K562 (cell line): Measurements from ENCODE around the gene PDCD6IP. TPM values are rescaled to one million over a fixed set of nuclear protein-coding genes. Genes with fewer than 3 reads are reported as not detected.

Experiments used
- BCL6 ChIP-seq: fragments of 250-450 bp; sonication (Bioruptor Pico); IDR thresholded peaks from 2 replicates; pipeline ENCODE4 v1.4.0; 2020
- CBX1 ChIP-seq: sonication (generic); IDR thresholded peaks from 2 replicates; pipeline ENCODE4 v1.6.1; 2016; ENCODE audit warnings: antibody characterized with exemption, low read depth, mild to moderate bottlenecking
- CCAR2 ChIP-seq: fragments of 200-400 bp; formaldehyde crosslinking; IDR thresholded peaks from 2 replicates; pipeline ENCODE4 v1.6.1; 2017; ENCODE audit warnings: mild to moderate bottlenecking, low read depth, low read length
- CTBP1 ChIP-seq: fragments of 450-650 bp; IDR thresholded peaks from 2 replicates; pipeline ENCODE4 v1.6.1; 2016; ENCODE audit warnings: borderline replicate concordance
- E2F1 ChIP-seq: sonication (generic); formaldehyde crosslinking; IDR thresholded peaks from 2 replicates; pipeline ENCODE4 v1.8.1; 2023; ENCODE audit warnings: mild to moderate bottlenecking, missing genetic modification reagents, moderate library complexity
- GATA2 ChIP-seq: sonication (generic); formaldehyde crosslinking; IDR thresholded peaks from 2 replicates; pipeline ENCODE4 v1.4.0; 2020; ENCODE audit warnings: mild to moderate bottlenecking, missing genetic modification reagents
- GTF2F1 ChIP-seq: IDR thresholded peaks from 2 replicates; pipeline ENCODE4 v1.6.1; 2011; ENCODE audit warnings: low read depth, low read length, improper control_type of control experiment
- IFI16 ChIP-seq: fragments of 250-450 bp; sonication (Bioruptor Pico); IDR thresholded peaks from 2 replicates; pipeline ENCODE4 v2.1.2; 2022; ENCODE audit warnings: mild to moderate bottlenecking, inconsistent platforms
- KDM4B ChIP-seq, 2 experiments: fragments of 450-650 bp in 1 of 2; sonication (generic) in 1 of 2; IDR thresholded peaks; 2 replicates each; pipeline ENCODE4 v1.6.1; 2016 to 2017; ENCODE audit warnings: borderline replicate concordance in 2 of 2, antibody characterized with exemption in 1 of 2, low read depth in 1 of 2, mild to moderate bottlenecking in 1 of 2
- KLF10 ChIP-seq: fragments of 250-450 bp; sonication (Bioruptor Pico); IDR thresholded peaks from 2 replicates; pipeline ENCODE4 v1.6.1; 2021; ENCODE audit warnings: matching md5 sums
- L3MBTL2 ChIP-seq: fragments of 450-650 bp; IDR thresholded peaks from 2 replicates; pipeline ENCODE4 v1.6.1; 2016; ENCODE audit warnings: mild to moderate bottlenecking, moderate library complexity
- MAFK ChIP-seq: IDR thresholded peaks from 2 replicates; pipeline ENCODE4 v1.6.1; 2011; ENCODE audit warnings: low read length, improper control_type of control experiment
- MTA1 ChIP-seq: fragments of 450-650 bp; IDR thresholded peaks from 2 replicates; pipeline ENCODE4 v1.6.1; 2017; ENCODE audit warnings: borderline replicate concordance
- MYC ChIP-seq, 2 experiments: fragments of 250-450 bp in 1 of 2; sonication (Bioruptor Pico) in 1 of 2; IDR thresholded peaks; 2 replicates each; pipeline versions ENCODE4 v1.5.1 to v1.6.1; 2012 to 2021; ENCODE audit warnings: low read depth in 2 of 2, borderline replicate concordance in 1 of 2, improper control_type of control experiment in 1 of 2, low read length in 1 of 2, mild to moderate bottlenecking in 1 of 2, moderate library complexity in 1 of 2
- NCOA1 ChIP-seq: fragments of 450-650 bp; IDR thresholded peaks from 2 replicates; pipeline ENCODE4 v1.6.1; 2016; ENCODE audit warnings: low read depth
- NFYB ChIP-seq: IDR thresholded peaks from 2 replicates; pipeline ENCODE4 v1.6.1; 2011; ENCODE audit warnings: mild to moderate bottlenecking, moderate library complexity; ENCODE audit not compliant: insufficient read length; ENCODE audit errors: extremely low read depth
- PKNOX1 ChIP-seq: fragments of 450-650 bp; IDR thresholded peaks from 2 replicates; pipeline ENCODE4 v1.6.1; 2016
- TAL1 ChIP-seq: fragments of 450-650 bp; IDR thresholded peaks from 2 replicates; pipeline ENCODE4 v1.6.1; 2016; ENCODE audit warnings: mild to moderate bottlenecking
- ZNF184 ChIP-seq: sonication (generic); formaldehyde crosslinking; IDR thresholded peaks from 2 replicates; pipeline ENCODE4 v1.5.0; 2020; ENCODE audit warnings: missing genetic modification reagents
- ZNF764 ChIP-seq: fragments of 250-450 bp; sonication (Bioruptor Pico); IDR thresholded peaks from 2 replicates; pipeline ENCODE4 v1.4.0; 2020; ENCODE audit warnings: low read depth, mild to moderate bottlenecking, moderate library complexity
- polyA plus RNA-seq, 8 experiments: library from polyadenylated mRNA; depleted of rRNA in 4 of 8; stranded (reverse) in 5 of 8; unstranded in 3 of 8; fragments of >200 nt; fragmentation: Nextera tagmentation in 2 of 8; fragmentation: Illumina TruSeq in 1 of 8; extraction: Ambion mirVana in 2 of 8; extraction: Trizol in 1 of 8; gene quantifications; 2 replicates each; pipeline versions ENCODE4 v1.2.1 to v1.2.3, GENCODE V29; 2011 to 2014; ENCODE audit warnings: inconsistent platforms in 1 of 8, missing spikeins in 1 of 8
- total RNA-seq, 7 experiments: library from RNA; depleted of rRNA in 6 of 7; stranded (reverse); fragments of >200 nt in 6 of 7; fragmentation: Illumina TruSeq in 2 of 7; extraction: Trizol in 2 of 7; gene quantifications; 2 replicates each; pipeline versions ENCODE4 v1.2.1 to v1.2.3, GENCODE V29; 2011 to 2021; ENCODE audit warnings: low replicate concordance in 1 of 7

PDCD6IP gene
- total and polyA plus RNA-seq, 9 of the 15 experiments (the other 6 are each of a cell fraction or from before 2014, with no cell fraction given), result 40.2 to 302 (median 122) TPM

- TF ChIP-seq MTA1, result peak; percentile 69; the same call in 1 of the 2 replicates
- TF ChIP-seq ZNF184 (CRISPR knock-in tag), result no peak
- TF ChIP-seq ZNF764 (CRISPR knock-in tag), result no peak
- TF ChIP-seq TAL1, result peak; percentile 66
- TF ChIP-seq IFI16 (CRISPR knock-in tag), result no peak
- TF ChIP-seq CTBP1, result peak; percentile 98
- TF ChIP-seq KDM4B (IDR thresholded peaks at IDR 0.05; ENCODE audit: borderline replicate concordance in 2 of 2, low read depth in 1 of 2), result no peak
- TF ChIP-seq NCOA1, result peak; percentile 86
- TF ChIP-seq E2F1 (CRISPR knock-in tag), result no peak
- TF ChIP-seq MAFK, result peak; percentile 80
- no peak for TF ChIP-seq KLF10 (CRISPR knock-in tag)
- TF ChIP-seq CCAR2, result no peak
- no peak; the same call in 1 of the 2 replicates for TF ChIP-seq CBX1
- peak; percentile 88 for TF ChIP-seq MYC (IDR thresholded peaks at IDR 0.05; ENCODE audit: low read depth, low read length)
- no peak for TF ChIP-seq MYC (CRISPR knock-in tag; IDR thresholded peaks at IDR 0.05; ENCODE audit: borderline replicate concordance, low read depth)
- TF ChIP-seq BCL6, result no peak
- peak; percentile 88 for TF ChIP-seq L3MBTL2
- no peak for TF ChIP-seq GTF2F1
- TF ChIP-seq GATA2 (CRISPR knock-in tag), result peak; percentile 62; the same call in 1 of the 2 replicates
- peak; percentile 90 for TF ChIP-seq PKNOX1
- no peak for TF ChIP-seq NFYB
These were observed 6.8 kb upstream of the PDCD6IP start (continued) for GRCh38 chr3:33791477-33792166.
